Measurements from ENCODE around the gene ARID4B.
"Not testable (repeated sequence)": the region's sequence is repeated elsewhere in the genome, so short reads cannot be mapped to it uniquely, and the experiment has no call there.

The ARID4B gene

DNA sequence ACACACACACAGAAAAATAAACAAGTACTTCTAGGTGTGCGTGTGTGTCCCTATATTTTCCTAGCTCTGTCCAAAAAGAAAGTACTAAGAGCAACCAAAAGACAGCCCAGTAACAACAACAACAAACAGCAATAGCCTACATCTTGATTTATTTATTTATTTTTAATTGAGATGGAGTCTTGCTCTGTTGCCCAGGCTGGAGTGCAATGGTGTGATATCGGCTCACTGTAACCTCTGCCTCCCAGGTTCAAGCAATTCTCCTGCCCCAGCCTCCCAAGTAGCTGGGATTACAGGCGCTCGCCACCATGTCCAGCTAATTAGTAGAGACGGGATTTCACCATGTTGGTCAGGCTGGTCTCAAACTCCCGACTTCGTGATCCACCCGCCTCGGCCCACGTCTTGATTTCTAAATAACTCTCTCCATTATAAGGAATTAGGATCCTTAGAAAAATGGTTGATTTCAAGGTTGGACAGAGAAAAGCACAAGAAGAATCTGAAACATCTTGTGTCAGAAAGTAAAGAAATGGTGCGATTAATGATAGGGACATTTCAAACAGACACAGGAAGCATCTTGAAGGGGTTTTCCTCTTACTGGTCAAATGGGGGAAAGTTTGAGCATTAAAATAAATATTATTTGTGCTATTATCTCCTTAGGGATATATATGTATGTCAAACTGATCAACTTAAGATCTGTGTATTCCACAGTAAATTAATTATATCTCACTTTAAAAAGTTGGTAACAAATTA is 59.4 kb downstream of the ARID4B start:
- no peak for DNase-seq

DNA sequence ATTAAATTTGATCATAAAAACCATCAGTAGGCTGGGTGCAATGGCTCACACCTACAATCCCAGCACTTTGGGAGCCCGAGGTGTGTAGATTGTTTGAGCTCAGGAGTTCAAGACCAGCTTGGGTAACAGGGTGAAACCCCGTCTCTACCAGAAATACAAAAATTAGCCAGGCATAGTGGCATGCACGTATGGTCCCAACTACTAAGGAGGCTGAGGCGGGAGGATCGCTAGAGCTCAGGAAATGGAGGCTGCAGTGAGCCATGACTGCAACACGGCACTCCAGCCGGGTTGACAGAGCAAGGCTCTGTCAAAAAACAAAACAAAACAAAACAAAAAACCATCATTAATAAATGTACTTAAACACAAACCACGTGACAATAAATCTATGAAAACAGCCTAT is 61.0 kb downstream of the ARID4B start:
- DNase-seq: no peak

DNA sequence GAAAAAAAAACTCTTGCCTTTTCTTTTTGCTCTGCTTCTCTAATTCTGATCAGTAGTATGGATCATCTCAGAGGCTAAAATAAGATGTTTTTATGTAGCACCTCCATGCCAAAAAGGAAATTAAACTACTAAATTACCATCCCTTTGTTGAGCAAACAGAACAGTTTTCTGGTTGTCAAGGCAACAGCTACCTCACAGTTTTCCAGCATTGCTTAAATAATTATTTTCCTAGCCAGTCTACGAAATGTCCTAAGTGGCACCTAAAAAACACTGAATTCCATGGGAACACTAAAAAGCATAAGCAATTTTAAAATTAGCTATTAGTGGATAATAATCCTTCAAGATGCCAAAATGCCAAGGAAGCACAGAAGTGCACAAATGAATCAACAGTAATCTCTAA is 61.7 kb downstream of the ARID4B start:
- DNase-seq: no peak

DNA sequence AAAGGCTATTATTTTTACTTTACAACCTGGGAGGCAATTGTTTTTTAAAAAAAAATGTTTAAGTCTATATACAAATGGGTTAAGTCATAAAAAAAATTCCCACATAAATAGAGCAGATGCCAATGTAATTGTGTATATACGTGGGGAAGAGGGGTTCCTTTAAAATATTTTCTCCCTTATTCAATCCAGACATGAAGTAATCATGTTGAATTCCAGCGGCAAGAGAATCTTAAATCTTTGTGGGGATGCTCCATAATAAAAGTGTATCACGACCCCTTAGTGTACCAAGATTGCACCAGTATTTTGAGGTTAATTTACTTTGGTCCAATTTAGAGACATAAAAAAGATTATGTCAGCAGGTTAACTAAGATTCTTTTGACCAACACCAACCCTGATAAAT is 62.1 kb downstream of the ARID4B start:
- no peak for DNase-seq

DNA sequence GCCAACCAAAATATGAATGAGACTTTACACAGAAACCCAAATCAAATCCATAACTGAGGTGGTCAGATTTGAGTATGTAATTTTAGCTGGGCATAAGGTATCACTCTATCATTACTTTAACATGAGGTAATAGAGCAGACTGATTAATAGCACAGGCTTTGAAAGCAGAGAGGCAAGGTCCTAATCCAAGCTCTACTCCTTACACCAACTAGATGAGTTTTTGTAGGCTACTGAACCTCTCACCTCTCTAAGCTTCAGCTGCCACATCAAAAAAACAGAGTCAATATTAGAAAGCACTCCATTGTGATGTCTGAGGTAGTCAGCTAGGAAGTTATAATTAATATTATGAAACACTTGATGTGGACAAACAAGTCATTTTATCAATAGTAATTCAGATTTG is 63.7 kb downstream of the ARID4B start:
- DNase-seq: no peak

DNA sequence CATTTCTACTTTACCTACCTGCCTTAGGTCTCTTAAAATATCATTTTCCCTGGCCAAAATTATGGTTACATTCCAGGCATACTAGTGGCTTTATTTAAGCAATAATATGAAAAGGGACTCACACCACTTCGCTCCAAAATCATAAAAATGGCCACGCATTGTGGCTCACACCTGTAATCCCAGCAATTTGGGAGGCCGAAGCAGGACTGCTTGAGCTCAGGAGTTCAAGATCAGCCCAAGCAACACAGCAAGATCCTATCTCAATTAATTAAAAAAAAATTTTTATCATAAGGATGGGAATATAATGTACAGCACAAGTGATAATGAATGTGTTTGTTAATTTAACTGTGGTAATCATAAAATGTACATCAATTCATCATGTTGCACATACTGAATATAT is 65.4 kb downstream of the ARID4B start:
- no peak for DNase-seq

DNA sequence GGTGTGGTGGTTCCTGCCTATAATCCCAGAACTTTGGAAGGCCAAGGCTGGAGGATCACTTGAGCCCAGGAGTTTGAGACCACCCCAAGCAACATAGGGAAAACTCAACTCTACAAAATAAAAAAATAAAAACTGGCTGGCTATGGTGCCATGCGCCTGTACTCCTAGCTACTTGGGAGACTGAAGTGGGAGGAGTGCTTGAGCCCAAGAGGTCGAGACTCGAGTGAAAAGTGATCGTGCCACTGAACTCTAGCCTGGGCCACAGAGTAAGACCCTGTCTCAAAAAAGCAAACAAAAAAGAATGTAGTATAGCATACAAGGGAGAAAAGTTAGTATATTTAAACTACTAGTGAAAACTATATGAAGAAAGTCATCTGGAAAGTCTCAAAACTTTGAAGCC is 66.7 kb downstream of the ARID4B start:
- no peak for DNase-seq

DNA sequence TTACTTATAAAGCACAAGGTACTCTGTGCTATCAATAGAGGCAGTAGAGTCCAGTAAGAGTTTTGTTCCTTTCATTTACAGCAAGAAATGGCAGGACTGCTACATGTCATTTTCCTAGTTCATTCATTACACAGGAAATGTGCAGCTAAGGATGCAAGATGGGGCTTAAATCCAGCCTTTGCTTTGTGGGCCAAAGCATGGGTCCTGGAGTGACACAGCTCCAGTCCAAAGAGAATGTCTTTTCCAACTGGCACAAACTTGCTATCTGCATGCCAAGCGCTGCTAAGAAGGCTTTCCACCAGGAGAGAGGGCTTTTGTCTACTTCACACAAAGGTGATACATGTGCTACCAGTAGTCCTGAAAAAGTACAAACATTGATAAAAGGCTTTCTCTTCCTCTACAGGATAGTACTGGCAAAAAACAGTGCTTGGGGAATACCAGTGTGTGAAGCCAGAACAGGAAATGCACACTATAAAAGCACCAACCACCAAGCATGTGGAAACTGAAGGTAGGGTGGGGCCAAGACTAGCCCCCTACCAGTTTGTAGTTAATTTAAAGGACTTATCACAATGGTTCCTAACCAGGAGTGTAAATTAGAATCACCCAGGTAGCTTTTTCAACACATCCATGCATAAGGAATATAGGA is 68.7 kb downstream of the ARID4B start:
- DNase-seq: no peak

DNA sequence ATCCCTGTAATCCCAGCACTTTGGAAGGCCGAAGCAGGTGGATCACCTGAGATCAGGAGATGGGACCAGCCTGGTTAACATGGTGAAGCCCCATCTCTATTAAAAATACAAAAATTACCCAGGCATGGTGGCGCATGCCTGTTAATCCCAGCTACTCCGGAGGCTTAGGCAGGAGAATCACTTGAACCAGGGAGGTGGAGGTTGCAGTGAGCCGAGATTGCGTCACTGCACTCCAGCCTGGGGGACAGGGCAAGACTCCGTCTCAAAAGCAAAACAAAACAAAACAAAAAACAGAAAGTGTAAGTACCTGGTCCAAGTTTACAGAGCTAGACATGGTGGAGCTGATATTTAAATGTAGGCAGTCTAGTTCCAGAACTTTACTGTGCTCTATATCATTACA is 69.9 kb downstream of the ARID4B start:
- not testable (repeated sequence) for DNase-seq

DNA sequence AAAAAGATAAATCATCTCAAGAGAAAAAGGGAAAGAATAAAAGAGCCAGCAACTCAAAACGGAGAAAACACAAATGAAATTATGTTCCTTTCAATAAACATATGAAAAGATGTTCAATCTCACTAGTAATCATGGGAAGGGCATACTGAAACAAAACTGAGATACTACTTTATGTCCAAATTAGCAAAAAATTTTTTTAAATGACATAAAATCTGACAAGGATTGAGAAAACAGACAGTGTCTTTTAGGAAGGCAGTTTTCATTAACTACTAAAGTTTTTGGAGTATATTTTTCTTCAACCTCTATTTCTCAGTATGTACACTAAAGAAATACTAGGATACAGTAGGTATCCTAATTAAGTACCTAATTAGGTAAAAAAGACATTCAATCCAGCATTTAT is 73.3 kb downstream of the ARID4B start:
- DNase-seq: no peak

DNA sequence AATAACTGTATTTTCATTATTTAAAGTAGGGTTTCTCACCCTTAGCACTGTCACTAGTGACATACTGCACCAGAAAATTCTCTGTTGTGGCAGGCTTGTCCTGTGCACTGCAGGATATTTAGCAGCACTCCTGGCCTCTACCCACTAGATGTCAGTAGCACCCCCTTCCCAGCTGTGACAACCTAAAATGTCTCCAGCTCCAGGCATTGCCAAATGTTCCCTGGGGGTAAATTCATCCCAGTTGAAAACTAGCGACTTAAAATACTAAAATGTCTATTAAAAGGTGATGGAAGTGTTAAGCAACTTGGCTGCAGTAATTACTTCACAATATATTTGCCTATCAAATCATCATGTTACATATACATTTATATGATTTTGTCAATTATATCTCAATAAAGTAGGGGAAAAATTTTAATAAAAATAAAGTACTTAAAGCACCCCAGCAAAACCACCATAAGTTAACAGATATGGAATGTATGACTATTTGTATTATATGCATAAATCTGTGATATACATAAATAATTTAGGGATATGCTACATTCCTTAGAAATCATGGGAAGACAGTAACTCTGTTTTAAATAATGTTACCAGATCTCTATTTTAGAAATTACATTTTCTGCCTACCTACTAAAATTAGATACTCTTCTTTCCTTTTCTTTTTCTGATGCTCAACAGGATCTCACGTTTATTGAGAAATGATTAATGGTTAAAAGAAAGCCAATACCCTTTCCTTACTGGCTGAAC is 74.6 kb downstream of the ARID4B start:
- peak; percentile 62 for DNase-seq

DNA sequence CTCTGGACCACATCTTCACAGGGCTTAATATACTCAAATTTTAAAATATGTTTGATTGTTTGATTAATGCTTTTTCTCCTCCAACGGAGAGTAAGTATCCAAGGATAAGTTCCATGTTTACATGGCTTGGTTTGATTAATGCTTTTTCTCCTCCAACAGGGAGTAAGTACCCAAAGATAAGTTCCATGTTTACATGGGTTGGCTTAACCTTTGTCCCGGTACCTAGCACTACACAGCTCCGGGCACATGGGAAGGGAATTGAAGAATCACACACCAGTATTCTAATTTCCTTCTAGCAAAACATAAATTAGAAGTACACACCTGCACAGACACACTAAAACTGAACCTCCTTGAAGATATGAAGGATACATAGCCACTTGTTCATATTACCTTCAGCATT is 77.5 kb downstream of the ARID4B start:
- DNase-seq: no peak

DNA sequence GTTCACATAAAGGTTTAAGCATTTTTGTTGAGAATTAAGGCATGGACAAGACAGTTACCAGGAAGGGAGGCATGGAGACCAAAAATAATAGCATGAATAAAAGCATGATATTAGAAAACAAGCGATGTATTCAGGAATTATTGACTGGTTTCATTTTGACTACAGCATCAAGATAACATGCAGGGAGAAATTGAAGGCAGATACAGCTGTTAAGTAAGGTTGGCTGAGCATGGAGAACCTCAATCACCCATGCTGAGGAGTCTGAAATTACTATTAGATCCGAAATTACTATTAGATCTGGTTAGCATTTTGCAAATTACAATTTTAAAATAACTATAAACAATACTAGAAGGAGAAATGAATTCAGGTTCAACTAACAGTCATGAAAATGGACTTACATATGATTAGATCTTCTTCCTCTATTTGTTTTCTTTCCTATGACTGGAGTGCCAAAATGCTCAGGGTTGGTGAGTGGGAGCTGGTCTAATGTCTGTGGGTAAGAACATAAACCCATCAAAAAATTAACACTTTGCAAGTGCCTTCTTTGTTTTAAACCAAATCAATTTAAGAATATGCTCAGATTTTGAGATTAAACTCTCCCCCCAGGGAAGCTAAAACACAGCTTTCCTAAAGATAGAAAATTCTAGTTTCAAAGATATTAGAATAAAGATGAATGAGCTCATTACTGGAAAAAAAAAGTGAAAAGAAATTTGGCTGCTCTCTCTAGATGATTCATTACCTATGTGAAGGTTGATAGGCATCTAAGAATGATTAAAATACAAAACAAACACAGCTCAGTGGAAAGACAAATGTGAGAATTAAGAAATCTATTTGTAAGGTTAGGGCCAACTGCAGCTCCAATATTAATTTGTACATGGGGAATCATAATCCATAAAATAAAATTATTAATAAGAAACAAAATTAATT is 81.7 kb downstream of the ARID4B start:
- no peak for DNase-seq

DNA sequence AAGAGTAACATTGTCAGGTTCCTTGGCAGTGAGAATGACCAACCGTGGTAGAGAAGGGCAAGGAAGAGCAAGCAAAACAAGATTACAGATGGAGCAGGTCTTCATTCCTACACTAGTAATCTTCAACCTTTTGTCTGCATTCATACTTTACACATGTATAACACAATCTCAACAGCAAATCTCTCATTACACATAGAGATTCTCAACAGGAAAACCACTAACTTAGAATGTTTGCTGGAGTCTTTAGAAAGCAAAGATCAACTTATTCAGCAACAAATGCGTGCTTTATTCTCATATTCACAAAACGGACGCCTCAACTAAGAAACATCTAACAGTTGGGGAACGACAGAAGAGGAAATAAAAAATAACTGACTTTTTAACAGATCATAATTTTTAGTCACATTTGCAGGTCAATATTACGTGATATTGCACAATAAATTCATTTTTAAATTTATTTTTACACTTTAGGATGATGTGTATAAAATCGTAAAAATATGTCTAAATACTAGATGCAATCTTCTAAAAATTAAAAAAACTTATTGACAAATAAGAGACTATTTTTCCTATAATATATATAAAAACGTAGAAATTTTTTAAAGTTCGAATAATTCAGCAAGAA is 82.9 kb downstream of the ARID4B start:
- no peak for DNase-seq

DNA sequence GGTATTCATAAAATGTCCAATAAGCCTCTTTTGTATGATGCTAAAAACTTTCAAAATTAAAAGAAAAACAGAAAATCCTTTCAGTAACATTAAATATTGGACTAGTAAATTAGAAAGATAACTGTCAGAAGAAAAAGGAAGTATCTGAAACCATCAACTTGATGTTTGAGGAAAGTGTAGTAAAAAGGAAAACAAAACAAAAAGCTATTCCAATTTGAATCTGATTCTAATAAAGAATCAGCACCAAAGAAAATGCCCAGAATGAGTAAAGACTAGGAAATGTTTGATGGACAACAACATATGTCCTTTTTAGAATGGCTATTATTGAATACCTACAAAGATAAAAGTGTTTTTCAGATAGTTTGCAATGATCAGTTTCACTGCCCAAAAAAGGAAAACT is 87.0 kb downstream of the ARID4B start:
- DNase-seq: no peak

DNA sequence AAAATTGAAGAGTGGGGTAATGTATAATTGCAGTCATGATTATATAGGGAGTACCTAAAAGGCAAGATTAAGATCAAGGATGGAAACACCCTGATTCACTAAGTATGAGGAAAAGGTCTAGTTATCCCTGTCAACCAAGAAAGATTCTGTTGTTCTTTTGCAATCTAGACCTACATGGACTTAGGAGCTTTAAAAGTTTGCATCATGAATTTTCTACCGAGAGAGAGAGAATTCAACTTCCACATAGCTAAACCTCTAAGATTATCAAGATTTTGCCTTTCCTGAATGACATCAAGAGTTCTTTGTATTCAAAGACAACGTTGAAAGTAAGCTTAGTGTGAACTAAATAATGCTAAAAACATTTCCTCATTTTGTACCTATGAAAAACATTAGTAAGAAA is 88.1 kb downstream of the ARID4B start:
- DNase-seq: no peak

DNA sequence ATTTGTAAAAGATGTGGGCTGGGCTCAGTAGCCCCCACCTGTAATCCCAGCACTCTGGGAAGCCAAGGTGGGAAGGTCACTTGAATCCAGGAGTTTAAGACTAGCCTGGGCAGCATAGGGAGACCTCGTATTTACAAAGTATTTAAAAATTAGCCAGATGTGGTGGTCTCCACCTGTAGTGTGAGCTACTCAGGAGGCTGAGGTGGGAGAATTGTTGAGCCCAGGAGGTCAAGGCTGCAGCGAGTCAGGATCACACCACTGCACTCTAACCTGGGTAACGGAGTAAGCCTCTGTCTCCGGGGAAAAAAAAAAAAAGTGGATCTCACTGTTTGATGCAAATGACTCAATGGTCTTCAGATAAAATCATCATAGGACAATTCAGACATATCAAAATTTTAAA is 89.4 kb downstream of the ARID4B start:
- DNase-seq: no peak

DNA sequence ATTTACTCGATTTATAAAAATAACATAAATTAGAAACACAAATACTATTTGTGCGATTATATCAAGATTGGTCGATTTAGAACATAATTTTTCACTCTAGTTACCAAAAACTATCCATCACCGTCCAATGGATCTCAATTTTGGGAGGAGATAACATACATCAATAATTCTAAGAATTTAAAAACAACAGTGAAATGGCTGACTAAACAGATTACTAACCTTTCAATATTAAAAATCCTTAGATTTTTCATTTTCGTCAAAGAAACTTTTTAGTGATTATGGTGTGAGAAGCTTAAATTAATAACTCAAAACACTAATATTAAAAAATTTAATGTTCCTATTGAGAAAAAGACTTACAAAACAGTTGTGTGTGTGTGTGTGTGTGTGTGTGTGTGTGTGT is 91.9 kb downstream of the ARID4B start:
- DNase-seq: no peak

DNA sequence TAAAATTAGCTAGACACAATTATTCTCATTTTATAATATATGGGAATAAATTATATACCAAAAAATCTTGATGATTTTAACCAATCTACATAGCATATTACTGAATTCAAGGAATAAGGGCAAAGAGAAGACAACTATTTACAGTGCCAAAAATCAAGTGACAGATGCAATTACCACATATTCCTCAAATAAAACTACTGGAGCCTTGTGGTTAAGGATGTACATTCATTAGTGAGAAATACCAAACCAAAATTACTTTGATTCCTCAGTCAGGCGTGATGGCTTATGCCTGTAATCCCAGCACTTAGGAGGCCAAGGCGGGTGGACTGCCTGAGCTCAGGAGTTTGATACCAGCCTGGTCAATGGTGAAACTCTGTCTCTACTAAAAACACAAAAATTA is 98.1 kb downstream of the ARID4B start:
- no peak for DNase-seq

DNA sequence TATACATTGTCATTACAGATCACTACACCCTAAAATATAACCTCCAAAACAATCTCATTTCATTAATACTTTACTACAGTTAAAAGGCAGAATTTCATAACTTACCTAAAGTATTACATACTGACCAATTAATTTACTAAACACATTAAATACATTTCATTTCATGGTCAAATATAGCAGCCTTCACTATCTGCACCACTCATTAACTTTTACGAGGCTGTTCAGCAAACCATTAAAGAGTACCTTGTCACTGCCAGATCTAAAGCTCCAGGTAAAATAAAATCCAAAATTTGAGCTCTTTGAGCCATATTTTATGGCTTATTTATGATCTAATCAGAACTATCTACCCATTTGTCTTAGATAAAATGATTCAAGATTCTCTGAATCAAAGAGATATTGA is 100.6 kb downstream of the ARID4B start:
- no peak for DNase-seq

DNA sequence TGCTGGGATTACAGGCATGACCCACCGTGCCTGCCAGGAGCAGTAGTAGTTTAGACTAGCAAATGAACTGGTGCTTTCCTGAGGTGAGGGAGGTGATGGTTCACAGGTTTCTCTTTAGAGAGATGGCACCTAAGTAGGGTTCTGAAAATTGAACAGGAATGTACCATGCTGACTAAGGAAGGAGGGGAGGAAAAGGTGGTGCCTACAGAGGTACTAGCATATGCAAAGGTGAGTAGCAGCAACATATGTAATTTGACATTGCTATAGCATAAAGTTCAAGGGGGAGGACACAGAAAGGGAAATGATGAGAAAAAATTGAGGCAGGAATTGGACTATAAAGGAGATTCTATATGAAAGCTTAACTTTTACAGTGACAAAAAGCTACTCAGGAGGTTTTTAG is 101.0 kb downstream of the ARID4B start:
- no peak for DNase-seq

DNA sequence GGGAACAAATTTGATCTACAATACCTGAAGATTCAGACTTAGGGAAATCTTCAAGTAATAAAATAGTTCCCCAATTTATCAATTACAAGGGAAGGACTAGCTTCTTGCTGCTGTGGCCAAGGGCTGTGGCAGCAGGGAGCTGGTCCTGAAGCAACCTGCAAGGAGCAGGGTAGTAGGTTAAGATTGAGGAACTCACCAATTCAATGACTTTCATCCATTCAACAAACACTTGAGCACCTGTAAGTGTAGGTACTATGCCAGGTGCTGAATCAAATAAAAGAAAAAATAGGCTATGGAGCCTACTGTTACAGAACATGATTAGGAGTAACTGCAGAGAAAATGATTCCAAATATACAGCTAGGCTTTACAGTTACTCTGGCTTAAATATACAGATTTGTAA is 102.7 kb downstream of the ARID4B start:
- DNase-seq: no peak
